HG02610 (cell line): Measurements from ENCODE around the gene SIM2.
"Not testable (repeated sequence)": the region's sequence is repeated elsewhere in the genome, so short reads cannot be mapped to it uniquely, and the experiment has no call there.

ENCODE experiments used
- ATAC-seq: cut with Tn5 transposase; IDR thresholded peaks from one replicate; pipeline ENCODE4 v1.9.1; 2021; ENCODE audit warnings: mild to moderate bottlenecking, moderate library complexity; ENCODE audit not compliant: unreplicated experiment

SIM2 gene

GRCh38 chr21:36698981-36699545, at the start of gene SIM2:
Gene SIM2, plus strand, starts transcription at chr21:36699115. Its CDS starts 632 bp downstream, at chr21:36699747.
- no peak for ATAC-seq

DNA sequence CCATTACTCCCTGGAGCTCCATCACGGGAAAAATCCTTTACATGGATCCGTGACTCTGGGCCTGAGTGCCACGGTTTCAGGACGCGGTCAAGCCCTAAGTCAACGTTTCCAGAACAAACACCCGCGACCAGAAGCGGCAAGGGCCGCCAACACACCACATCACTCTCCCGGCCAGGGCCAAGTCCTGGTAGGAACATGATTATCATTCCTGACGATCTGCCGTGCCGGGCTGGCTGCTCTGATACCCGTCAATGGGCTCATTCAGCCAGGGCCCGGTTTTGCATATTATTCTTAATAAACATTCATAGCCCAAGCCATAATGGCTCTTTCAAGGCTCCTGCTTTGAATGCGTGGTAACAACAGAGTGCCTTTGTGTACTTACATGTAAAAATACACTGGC, 44.6 kb upstream of the SIM2 start:
- no peak for ATAC-seq

DNA sequence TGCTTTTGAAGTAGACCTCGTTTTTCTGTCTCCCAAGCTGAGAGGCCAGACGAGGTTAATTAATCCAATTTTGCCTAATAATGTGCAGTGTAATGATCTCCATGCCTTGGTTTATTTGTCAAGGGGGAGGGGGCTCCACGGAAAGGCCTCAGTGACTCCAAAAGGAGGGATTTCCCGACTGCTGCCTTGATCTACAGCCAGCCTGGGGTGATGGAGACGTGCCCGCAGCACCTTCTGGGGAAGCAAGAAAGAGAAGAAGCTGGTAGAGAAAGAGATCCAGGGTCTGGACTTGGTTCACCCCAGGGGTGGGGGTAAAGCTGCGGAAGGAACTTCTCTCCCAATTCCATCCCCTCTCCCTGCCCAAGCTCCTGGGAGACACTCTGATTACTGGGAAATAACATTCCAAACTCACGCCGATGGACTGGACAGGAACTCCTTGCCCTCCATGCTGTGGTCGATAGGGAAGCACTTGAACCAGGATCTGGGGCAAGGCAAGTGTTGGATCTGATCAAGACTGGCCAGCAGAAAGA, 44.1 kb upstream of the SIM2 start:
- ATAC-seq = no peak

DNA sequence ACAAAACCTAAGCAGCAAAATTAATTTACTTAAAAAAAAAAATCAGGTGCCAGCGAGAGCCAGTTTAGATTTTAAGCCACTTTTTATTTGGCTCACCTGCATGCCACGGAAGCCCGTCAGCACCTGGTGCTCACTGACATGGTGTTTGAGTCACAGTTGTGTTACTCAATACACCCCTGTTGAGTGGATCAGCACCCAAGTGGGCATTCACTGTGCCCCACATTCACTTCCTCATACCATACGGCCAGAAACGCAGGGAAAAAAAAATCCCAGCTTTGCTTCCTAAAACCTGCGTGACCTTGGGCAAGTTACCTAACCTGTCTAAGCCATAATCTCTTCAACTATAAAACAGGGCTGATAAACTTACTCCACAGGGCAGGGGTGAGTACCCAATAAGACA, 42.8 kb upstream of the SIM2 start:
- no peak for ATAC-seq

DNA sequence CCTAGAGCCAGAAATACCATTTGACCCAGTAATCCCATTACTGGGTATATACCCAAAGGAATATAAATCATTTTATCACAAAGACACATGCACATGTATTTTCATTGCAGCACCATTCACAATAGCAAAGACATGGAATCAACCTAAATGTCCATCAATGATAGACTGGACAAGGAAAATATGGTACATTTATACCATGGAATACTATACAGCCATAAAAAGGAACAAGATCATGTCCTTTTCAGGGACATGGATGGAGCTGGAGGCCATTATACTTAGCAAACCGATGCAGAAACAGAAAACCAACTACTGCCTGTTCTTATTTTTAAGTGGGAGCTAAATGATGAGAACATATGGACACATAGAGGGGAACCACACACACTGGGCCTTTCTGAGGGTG, 41.6 kb upstream of the SIM2 start:
- not testable (repeated sequence) for ATAC-seq

DNA sequence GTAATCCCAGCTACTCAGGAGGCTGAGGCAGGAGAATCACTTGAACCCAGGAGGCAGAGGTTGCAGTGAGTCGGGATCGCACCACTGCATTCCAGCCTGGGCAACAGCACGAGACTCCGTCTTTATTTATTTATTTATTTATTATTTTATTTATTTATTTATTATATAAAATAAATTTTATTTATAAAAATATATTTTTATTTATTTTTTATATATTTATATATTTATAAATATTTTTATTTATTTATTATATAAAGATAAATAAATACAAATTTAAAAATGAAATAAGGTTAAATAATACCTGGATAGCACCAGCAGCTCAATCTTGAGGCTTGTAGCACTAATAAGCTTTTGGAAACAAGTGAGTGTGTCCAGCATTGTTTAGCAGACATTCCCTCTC, 40.9 kb upstream of the SIM2 start:
- ATAC-seq = no peak

GRCh38 chr21:36658926-36659325, 40.0 kb upstream of the SIM2 start:
- no peak for ATAC-seq

GRCh38 chr21:36661511-36662309, 37.2 kb upstream of the SIM2 start:
- ATAC-seq = no peak

DNA sequence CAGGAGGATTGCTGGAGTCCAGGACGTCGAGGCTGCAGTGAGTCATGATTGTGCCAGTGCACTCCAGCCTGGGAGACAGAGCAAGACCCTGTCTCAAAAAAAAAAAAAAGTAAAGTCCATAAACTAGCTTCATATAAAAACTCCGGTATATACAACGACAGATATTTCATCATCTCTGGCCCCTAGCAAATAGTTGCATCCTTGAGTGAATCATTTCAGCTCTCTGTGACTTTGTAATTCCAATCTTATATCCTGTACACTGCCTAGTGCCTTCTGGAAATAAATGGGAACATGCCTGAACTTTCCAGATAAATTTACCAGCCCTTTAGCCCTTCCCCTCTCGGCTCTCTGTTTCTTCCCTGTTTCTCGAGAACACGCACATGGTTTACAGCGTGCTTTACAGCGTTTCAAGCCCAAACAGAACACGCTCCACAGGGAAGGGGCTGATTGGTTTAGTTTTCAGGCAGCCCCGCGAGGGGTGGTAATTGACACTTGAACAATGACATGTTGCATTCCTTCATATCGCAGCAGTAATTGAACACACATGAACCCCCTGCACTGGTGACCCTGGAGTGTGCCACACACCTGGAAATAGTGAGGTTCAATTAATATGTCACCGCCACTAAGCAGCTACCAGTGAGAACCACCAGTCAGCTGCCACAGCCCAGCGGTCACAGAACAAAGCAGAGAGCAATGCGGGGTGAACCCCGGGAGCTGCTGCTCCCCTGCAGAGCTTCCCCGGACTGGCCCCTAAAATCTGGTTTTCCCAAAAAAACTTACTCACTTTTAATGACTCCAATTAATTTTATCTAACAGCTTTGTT, 35.7 kb upstream of the SIM2 start:
- ATAC-seq = no peak

- ATAC-seq = no peak
Measured at GRCh38 chr21:36664662-36664990, 34.3 kb upstream of the SIM2 start.

GRCh38 chr21:36665806-36666205, 33.1 kb upstream of the SIM2 start:
- no peak for ATAC-seq

DNA sequence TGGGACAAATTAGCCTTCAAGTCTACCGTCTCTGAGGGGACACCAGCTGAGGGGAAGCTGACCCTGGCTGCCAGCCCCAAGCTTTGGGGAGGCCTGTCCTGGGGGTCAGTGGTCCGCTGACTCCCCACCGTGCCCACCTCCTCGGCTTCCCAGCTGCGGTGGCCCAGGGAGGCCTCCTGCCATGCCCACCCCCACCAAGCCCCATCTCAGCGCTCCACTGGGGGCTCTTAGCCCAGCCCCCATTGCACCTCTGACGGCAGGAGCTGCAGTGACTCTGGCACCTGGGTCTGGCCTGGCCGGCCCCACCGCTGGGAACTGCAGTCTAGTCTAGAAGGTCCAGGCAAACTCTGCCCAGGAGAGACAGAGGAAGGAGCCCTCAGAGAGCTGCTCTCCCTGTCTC, 30.2 kb upstream of the SIM2 start:
- ATAC-seq = no peak

DNA sequence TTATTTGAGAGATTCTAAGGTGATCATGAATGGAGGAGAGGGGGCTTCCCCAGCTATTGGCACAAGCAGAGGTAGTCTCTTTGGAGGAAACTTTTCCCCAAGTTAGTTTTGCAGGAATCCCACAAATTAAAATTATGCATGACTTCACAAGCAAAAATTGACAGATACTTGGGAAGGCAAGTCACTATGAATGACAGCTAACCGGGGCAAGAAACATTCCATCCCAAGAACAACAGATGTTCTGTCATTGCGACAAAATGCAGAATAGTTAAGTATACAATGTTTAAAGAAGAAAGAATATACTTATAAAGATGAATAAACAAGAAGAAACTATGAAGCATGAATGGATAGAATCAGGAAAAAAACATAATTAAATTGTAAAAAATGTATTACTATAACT, 27.1 kb upstream of the SIM2 start:
- ATAC-seq = no peak

DNA sequence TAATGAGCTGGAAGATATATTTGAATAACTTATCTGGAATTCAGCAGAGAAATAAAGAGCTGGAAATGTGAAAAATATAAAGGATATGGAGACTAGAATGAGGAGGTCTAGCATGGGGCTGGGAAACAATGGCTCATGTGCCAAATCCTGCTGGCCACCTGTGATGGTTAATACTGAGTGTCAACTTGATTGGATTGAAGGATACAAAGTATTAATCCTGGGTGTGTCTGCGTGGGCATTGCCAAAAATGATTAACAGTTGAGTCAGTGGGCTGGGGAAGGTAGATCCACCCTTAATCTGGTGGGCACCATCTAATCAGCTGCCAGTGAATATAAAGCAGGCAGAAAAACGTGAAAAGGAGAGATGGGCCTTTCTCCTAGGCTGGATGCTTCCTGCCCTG, 26.6 kb upstream of the SIM2 start:
- ATAC-seq = not testable (repeated sequence)

GRCh38 chr21:36672737-36673136, 26.2 kb upstream of the SIM2 start:
- no peak for ATAC-seq

DNA sequence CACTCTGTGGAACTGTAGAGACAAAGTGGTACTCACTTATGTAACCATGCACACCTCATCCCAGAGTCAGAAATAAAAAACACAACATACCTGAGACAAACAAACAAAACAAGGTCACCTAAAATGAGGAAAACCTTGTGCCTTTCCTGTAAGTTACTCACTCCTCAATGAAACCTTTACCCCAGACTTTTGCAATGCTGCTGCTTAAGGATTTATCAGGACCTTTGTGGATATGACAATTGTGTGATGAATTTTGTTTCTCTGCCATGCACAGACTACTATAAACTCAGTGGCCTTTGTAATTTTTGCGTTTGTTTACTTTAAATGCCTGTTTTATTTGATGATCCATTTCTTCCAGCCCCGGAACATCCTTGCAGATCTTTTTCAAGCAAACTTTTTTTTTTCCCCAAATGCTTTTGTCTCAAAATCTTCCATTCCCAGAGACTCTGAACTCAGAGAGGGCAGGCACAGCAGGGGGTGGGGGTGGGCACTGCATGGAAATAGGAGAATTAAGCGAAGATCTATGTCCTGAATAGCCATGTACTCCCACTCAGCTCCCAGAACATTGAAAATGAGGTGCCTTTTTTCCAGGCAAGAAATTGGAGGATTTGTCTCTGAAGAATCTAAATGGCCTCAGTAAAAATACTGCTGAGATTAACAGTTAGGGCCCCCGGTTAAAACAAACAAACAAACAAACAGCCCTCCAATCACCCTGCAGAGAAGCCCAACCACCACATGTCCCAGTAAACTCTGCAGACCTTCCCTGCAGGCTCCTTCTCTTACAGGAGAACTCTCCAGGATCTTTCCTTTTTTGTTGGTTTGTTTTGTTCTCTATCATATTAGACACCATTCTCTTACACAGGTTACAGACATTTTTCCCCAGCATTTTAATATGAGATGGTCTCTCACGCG, 22.6 kb upstream of the SIM2 start:
- ATAC-seq = no peak

DNA sequence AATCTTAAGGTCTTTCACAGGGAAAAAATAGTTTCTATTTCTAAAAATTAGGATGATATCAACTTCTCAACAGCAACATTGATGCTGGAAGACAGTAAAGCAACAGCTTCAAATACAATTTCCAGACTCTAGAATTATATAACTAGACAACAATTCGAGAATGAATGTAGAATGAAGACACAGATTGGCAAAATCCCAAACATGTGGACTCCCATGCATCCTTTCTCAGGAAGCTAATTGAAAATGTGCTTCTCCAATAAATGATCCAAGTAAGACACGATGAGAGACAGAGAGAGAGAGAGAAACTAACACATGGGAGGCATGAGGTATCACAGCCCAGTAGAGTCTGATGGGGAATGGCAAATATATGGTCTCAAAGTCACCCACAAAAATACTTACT, 21.5 kb upstream of the SIM2 start:
- no peak for ATAC-seq

GRCh38 chr21:36678538-36678937, 20.4 kb upstream of the SIM2 start:
- no peak for ATAC-seq

GRCh38 chr21:36681117-36681631, 17.7 kb upstream of the SIM2 start:
- ATAC-seq = no peak

GRCh38 chr21:36684957-36685714, 13.8 kb upstream of the SIM2 start:
- no peak for ATAC-seq
